ENCODE results near the gene NAV3.

GRCh38 chr12:77965790-77966189 is 135.1 kb downstream of the NAV3 start:
- no peak for TF ChIP-seq CTCF (IDR thresholded peaks at IDR 0.05)
- TF ChIP-seq EZH2 (IDR thresholded peaks at IDR 0.05; ENCODE audit: borderline replicate concordance, insufficient read depth, low read depth, low read length, poor library complexity, severe bottlenecking) = no peak
